ENCODE results near the gene GABBR1. TPM values are rescaled to one million over a fixed set of nuclear protein-coding genes. Genes with fewer than 3 reads are reported as not detected.
"Not testable (repeated sequence)": the region's sequence is repeated elsewhere in the genome, so short reads cannot be mapped to it uniquely, and the experiment has no call there.

Gene GABBR1
- total RNA-seq (2014; rRNA removed; shearing (Covaris generic); ENCODE audit: low replicate concordance): 1.9 and 3.7 TPM in 2 replicates

- Histone ChIP-seq H3K27me3 (no peaks in the 10 kb centered on the region), H3K9me3 (no peaks in the 10 kb centered on the region), H3K36me3 (no peaks in the 10 kb centered on the region), H3K4me3 (peak within 1 kb of the TSS; percentile 63)
- peak; percentile 87 for DNase-seq
These were observed at the start of gene GABBR1 for GRCh38 chr6:29632789-29633533. Gene GABBR1 (minus strand): TSS chr6:29633183. CDS start chr6:29632385, 798 bp downstream.

GRCh38 chr6:29681811-29682210 lies 48.8 kb upstream of the GABBR1 start:
- no peak for DNase-seq
- no peaks in the 10 kb centered on the region for H3K36me3 ChIP-seq
- no peaks in the 10 kb centered on the region for H3K9me3 ChIP-seq

GRCh38 chr6:29680904-29681303 lies 47.9 kb upstream of the GABBR1 start, which contains the start of gene ZFP57:
Gene ZFP57 (minus strand): TSS chr6:29681152. CDS start chr6:29677003, 4,149 bp downstream.
- no peak within 1 kb of the TSS for H3K4me3 ChIP-seq
- no peaks in the 10 kb centered on the region for H3K36me3 ChIP-seq
- H3K9me3 ChIP-seq: no peaks in the 10 kb centered on the region
- no peak for DNase-seq
- H3K27me3 ChIP-seq: no peaks in the 10 kb centered on the region

More at GRCh38 chr6:29681811-29682210, 48.8 kb upstream of the GABBR1 start:
- no peak overlapping the region for H3K4me3 ChIP-seq
- no peaks in the 10 kb centered on the region for H3K27me3 ChIP-seq

GRCh38 chr6:29680416-29680815 lies 47.4 kb upstream of the GABBR1 start:
- Histone ChIP-seq H3K9me3 (no peaks in the 10 kb centered on the region), H3K36me3 (no peaks in the 10 kb centered on the region), H3K27me3 (no peaks in the 10 kb centered on the region), H3K4me3 (no peak overlapping the region)
- DNase-seq: no peak

- Histone ChIP-seq H3K36me3 (no peaks in the 10 kb centered on the region), H3K27me3 (no peaks in the 10 kb centered on the region), H3K4me3 (no peak overlapping the region), H3K9me3 (no peaks in the 10 kb centered on the region)
- no peak for DNase-seq
These were observed 47.0 kb upstream of the GABBR1 start for GRCh38 chr6:29679962-29680361.

GRCh38 chr6:29678114-29678513 lies 45.1 kb upstream of the GABBR1 start:
- no peak overlapping the region for H3K4me3 ChIP-seq
- no peaks in the 10 kb centered on the region for H3K27me3 ChIP-seq
- no peaks in the 10 kb centered on the region for H3K9me3 ChIP-seq
- DNase-seq: no peak
- no peaks in the 10 kb centered on the region for H3K36me3 ChIP-seq

GRCh38 chr6:29676981-29677601 lies 44.1 kb upstream of the GABBR1 start:
- Histone ChIP-seq H3K9me3 (no peaks in the 10 kb centered on the region), H3K36me3 (no peaks in the 10 kb centered on the region), H3K4me3 (no peak overlapping the region), H3K27me3 (no peaks in the 10 kb centered on the region)
- peak; percentile 6 for DNase-seq

GRCh38 chr6:29675561-29675960 lies 42.6 kb upstream of the GABBR1 start:
- Histone ChIP-seq H3K36me3 (no peaks in the 10 kb centered on the region), H3K4me3 (no peak overlapping the region), H3K27me3 (no peaks in the 10 kb centered on the region), H3K9me3 (no peaks in the 10 kb centered on the region)
- DNase-seq: no peak

GRCh38 chr6:29674008-29674407 lies 41.0 kb upstream of the GABBR1 start:
- H3K36me3 ChIP-seq: no peaks in the 10 kb centered on the region
- no peaks in the 10 kb centered on the region for H3K27me3 ChIP-seq
- DNase-seq: no peak
- H3K9me3 ChIP-seq: no peaks in the 10 kb centered on the region
- H3K4me3 ChIP-seq: no peak overlapping the region

- DNase-seq: no peak
- Histone ChIP-seq H3K9me3 (no peaks in the 10 kb centered on the region), H3K4me3 (no peak overlapping the region), H3K27me3 (no peaks in the 10 kb centered on the region), H3K36me3 (no peaks in the 10 kb centered on the region)
These were observed 40.2 kb upstream of the GABBR1 start for GRCh38 chr6:29673161-29673560.

GRCh38 chr6:29672116-29672515 lies 39.1 kb upstream of the GABBR1 start:
- H3K36me3 ChIP-seq, H3K27me3 ChIP-seq, H3K4me3 ChIP-seq, H3K9me3 ChIP-seq, DNase-seq: not testable (repeated sequence)

- no peak overlapping the region for H3K4me3 ChIP-seq
- H3K27me3 ChIP-seq: no peaks in the 10 kb centered on the region
- no peaks in the 10 kb centered on the region for H3K36me3 ChIP-seq
- H3K9me3 ChIP-seq: no peaks in the 10 kb centered on the region
- DNase-seq: no peak
These were observed 38.0 kb upstream of the GABBR1 start for GRCh38 chr6:29671026-29671425.

- no peak for DNase-seq
- H3K9me3 ChIP-seq: no peaks in the 10 kb centered on the region
- no peak overlapping the region for H3K4me3 ChIP-seq
- no peaks in the 10 kb centered on the region for H3K27me3 ChIP-seq
- no peaks in the 10 kb centered on the region for H3K36me3 ChIP-seq
These were observed 34.2 kb upstream of the GABBR1 start for GRCh38 chr6:29667158-29667557.

GRCh38 chr6:29666826-29667130 lies 33.8 kb upstream of the GABBR1 start:
- no peak for DNase-seq
- no peaks in the 10 kb centered on the region for H3K9me3 ChIP-seq
- no peak overlapping the region for H3K4me3 ChIP-seq
- H3K27me3 ChIP-seq: no peaks in the 10 kb centered on the region
- no peaks in the 10 kb centered on the region for H3K36me3 ChIP-seq

- Histone ChIP-seq H3K36me3 (no peaks in the 10 kb centered on the region), H3K4me3 (no peak overlapping the region), H3K9me3 (no peaks in the 10 kb centered on the region), H3K27me3 (no peaks in the 10 kb centered on the region)
- DNase-seq: no peak
These were observed 33.2 kb upstream of the GABBR1 start for GRCh38 chr6:29665942-29666825.

GRCh38 chr6:29663300-29664042 lies 30.5 kb upstream of the GABBR1 start:
- DNase-seq: no peak

More at GRCh38 chr6:29663300-29664042, 30.5 kb upstream of the GABBR1 start:
- Histone ChIP-seq H3K27me3 (no peaks in the 10 kb centered on the region), H3K36me3 (no peaks in the 10 kb centered on the region), H3K4me3 (no peak overlapping the region), H3K9me3 (no peaks in the 10 kb centered on the region)
